WI38 (cell line): Measurements from ENCODE around the gene SLC7A6OS.
A peak's percentile ranks its signal among the peaks of the same experiment; 100 is the strongest.

Experiments used
- H3K4me3 ChIP-seq: 2 replicates; pipeline ENCODE4 v1.5.1; 2011; ENCODE audit warnings: low read depth, mild to moderate bottlenecking, control low read depth, low read length
- CTCF ChIP-seq: IDR thresholded peaks from 2 replicates; pipeline ENCODE4 v1.5.1; 2012; ENCODE audit warnings: low read depth, mild to moderate bottlenecking, control low read depth, low read length

The SLC7A6OS gene

GRCh38 chr16:68331879-68332410 is 21.2 kb upstream of the SLC7A6OS start:
- TF ChIP-seq CTCF: no peak
- peak overlapping the region; percentile 26; the same call in 1 of the 2 replicates for H3K4me3 ChIP-seq

GRCh38 chr16:68328860-68329390 is 18.2 kb upstream of the SLC7A6OS start:
- no peak for TF ChIP-seq CTCF

GRCh38 chr16:68328151-68328859 is 17.6 kb upstream of the SLC7A6OS start:
- no peak overlapping the region for H3K4me3 ChIP-seq
- peak; percentile 94 for TF ChIP-seq CTCF

More at GRCh38 chr16:68328860-68329390, 18.2 kb upstream of the SLC7A6OS start:
- no peak overlapping the region for H3K4me3 ChIP-seq

- no peak overlapping the region for H3K4me3 ChIP-seq
- TF ChIP-seq CTCF: no peak
These were observed 14.1 kb upstream of the SLC7A6OS start for GRCh38 chr16:68324780-68325357.

GRCh38 chr16:68324336-68324735 is 13.6 kb upstream of the SLC7A6OS start:
- no peak overlapping the region for H3K4me3 ChIP-seq
- TF ChIP-seq CTCF: no peak

GRCh38 chr16:68319185-68319908 is 8.6 kb upstream of the SLC7A6OS start:
- H3K4me3 ChIP-seq: no peak overlapping the region
- TF ChIP-seq CTCF: no peak
